WTC11 (cell line): Measurements from ENCODE around the gene WWP2.

Experiments used
- EMX1 ChIP-seq: fragments of 250-450 bp; sonication (Bioruptor Pico); IDR thresholded peaks from 2 replicates; pipeline ENCODE4 v1.8.0; 2021; ENCODE audit warnings: mild to moderate bottlenecking
- FOXJ3 ChIP-seq: sonication (generic); formaldehyde crosslinking; IDR thresholded peaks from 2 replicates; pipeline ENCODE4 v1.9.0; 2021; ENCODE audit warnings: missing genetic modification reagents, mild to moderate bottlenecking, borderline replicate concordance
- FOXK1 ChIP-seq: sonication (generic); formaldehyde crosslinking; IDR thresholded peaks from 2 replicates; pipeline ENCODE4 v1.8.0; 2022; ENCODE audit warnings: mild to moderate bottlenecking, moderate library complexity, missing genetic modification reagents
- GRHL2 ChIP-seq: fragments of 250-450 bp; sonication (Bioruptor Pico); IDR thresholded peaks from 2 replicates; pipeline ENCODE4 v1.8.0; 2022; ENCODE audit warnings: mild to moderate bottlenecking, moderate library complexity; ENCODE audit not compliant: insufficient replicate concordance, severe bottlenecking
- MYBL2 ChIP-seq: sonication (generic); formaldehyde crosslinking; IDR thresholded peaks from 2 replicates; pipeline ENCODE4 v1.8.1; 2023; ENCODE audit warnings: mild to moderate bottlenecking, moderate library complexity, missing genetic modification reagents
- NR3C1 ChIP-seq: sonication (generic); formaldehyde crosslinking; conservative IDR thresholded peaks from 2 replicates; pipeline ENCODE4 v1.8.1; 2023; ENCODE audit warnings: low read depth, mild to moderate bottlenecking, missing genetic modification reagents
- TEAD1 ChIP-seq: sonication (generic); formaldehyde crosslinking; IDR thresholded peaks from 2 replicates; pipeline ENCODE4 v1.8.0; 2022; ENCODE audit warnings: mild to moderate bottlenecking, missing genetic modification reagents
- ZNF416 ChIP-seq: fragments of 250-450 bp; sonication (Bioruptor Pico); IDR thresholded peaks from 2 replicates; pipeline ENCODE4 v1.9.0; 2021; ENCODE audit warnings: mild to moderate bottlenecking, inconsistent platforms
- TF ChIP-seq, protein P1 (sequence below): fragments of 200-600 bp; IDR thresholded peaks from 2 replicates; pipeline ENCODE4 v1.8.0; 2022; ENCODE audit warnings: antibody characterized with exemption
- TF ChIP-seq, protein P2 (sequence below): sonication (generic); formaldehyde crosslinking; IDR thresholded peaks from 2 replicates; pipeline ENCODE4 v1.8.0; 2022; ENCODE audit warnings: mild to moderate bottlenecking, missing genetic modification reagents
- TF ChIP-seq, protein P3 (sequence below): sonication (generic); formaldehyde crosslinking; IDR thresholded peaks from 2 replicates; pipeline ENCODE4 v1.8.0; 2022; ENCODE audit warnings: mild to moderate bottlenecking, missing genetic modification reagents
- TF ChIP-seq, protein P4 (sequence below): sonication (generic); formaldehyde crosslinking; IDR thresholded peaks from 2 replicates; pipeline ENCODE4 v1.8.0; 2023; ENCODE audit warnings: mild to moderate bottlenecking, missing genetic modification reagents
- TF ChIP-seq, protein P5 (sequence below): sonication (generic); formaldehyde crosslinking; IDR thresholded peaks from 2 replicates; pipeline ENCODE4 v1.8.0; 2023; ENCODE audit warnings: missing genetic modification reagents, mild to moderate bottlenecking, borderline replicate concordance

DNA sequence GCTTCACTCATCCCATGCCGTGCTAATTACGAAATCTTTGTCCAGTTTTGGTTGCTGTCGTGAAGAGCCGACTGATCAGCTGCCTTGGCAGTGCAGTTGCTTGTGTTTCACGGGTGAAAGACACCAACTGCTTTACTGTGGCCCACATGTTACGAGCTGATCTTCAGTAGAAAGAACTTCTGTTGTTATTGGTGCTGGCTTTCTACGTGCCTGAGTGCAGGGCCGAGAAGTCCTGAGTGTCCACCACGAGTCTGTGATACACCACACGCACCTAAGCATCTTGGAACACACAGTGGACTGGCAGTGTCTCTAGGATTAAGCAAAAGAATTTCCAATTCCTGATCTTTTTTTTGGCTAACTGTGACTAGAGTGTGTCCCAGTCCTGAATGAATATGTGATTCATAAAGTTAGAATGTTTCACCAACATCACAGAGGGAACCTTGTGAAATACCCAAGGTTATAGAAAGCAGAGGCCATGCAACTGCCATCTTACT, 118.6 kb downstream of the WWP2 start:
- TF ChIP-seq, protein P1, sequence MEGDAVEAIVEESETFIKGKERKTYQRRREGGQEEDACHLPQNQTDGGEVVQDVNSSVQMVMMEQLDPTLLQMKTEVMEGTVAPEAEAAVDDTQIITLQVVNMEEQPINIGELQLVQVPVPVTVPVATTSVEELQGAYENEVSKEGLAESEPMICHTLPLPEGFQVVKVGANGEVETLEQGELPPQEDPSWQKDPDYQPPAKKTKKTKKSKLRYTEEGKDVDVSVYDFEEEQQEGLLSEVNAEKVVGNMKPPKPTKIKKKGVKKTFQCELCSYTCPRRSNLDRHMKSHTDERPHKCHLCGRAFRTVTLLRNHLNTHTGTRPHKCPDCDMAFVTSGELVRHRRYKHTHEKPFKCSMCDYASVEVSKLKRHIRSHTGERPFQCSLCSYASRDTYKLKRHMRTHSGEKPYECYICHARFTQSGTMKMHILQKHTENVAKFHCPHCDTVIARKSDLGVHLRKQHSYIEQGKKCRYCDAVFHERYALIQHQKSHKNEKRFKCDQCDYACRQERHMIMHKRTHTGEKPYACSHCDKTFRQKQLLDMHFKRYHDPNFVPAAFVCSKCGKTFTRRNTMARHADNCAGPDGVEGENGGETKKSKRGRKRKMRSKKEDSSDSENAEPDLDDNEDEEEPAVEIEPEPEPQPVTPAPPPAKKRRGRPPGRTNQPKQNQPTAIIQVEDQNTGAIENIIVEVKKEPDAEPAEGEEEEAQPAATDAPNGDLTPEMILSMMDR = no peak
- TF ChIP-seq, protein P2, sequence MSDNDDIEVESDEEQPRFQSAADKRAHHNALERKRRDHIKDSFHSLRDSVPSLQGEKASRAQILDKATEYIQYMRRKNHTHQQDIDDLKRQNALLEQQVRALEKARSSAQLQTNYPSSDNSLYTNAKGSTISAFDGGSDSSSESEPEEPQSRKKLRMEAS = no peak
- TF ChIP-seq, protein P3, sequence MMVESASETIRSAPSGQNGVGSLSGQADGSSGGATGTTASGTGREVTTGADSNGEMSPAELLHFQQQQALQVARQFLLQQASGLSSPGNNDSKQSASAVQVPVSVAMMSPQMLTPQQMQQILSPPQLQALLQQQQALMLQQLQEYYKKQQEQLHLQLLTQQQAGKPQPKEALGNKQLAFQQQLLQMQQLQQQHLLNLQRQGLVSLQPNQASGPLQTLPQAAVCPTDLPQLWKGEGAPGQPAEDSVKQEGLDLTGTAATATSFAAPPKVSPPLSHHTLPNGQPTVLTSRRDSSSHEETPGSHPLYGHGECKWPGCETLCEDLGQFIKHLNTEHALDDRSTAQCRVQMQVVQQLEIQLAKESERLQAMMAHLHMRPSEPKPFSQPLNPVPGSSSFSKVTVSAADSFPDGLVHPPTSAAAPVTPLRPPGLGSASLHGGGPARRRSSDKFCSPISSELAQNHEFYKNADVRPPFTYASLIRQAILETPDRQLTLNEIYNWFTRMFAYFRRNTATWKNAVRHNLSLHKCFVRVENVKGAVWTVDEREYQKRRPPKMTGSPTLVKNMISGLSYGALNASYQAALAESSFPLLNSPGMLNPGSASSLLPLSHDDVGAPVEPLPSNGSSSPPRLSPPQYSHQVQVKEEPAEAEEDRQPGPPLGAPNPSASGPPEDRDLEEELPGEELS = no peak
- TF ChIP-seq FOXJ3 (CRISPR knock-in tag) (no peak), TEAD1 (CRISPR knock-in tag) (no peak), ZNF416 (CRISPR knock-in tag) (no peak), EMX1 (CRISPR knock-in tag) (no peak), GRHL2 (CRISPR knock-in tag) (no peak), FOXK1 (no peak), NR3C1 (no peak), MYBL2 (CRISPR knock-in tag) (no peak)
- TF ChIP-seq, protein P4, sequence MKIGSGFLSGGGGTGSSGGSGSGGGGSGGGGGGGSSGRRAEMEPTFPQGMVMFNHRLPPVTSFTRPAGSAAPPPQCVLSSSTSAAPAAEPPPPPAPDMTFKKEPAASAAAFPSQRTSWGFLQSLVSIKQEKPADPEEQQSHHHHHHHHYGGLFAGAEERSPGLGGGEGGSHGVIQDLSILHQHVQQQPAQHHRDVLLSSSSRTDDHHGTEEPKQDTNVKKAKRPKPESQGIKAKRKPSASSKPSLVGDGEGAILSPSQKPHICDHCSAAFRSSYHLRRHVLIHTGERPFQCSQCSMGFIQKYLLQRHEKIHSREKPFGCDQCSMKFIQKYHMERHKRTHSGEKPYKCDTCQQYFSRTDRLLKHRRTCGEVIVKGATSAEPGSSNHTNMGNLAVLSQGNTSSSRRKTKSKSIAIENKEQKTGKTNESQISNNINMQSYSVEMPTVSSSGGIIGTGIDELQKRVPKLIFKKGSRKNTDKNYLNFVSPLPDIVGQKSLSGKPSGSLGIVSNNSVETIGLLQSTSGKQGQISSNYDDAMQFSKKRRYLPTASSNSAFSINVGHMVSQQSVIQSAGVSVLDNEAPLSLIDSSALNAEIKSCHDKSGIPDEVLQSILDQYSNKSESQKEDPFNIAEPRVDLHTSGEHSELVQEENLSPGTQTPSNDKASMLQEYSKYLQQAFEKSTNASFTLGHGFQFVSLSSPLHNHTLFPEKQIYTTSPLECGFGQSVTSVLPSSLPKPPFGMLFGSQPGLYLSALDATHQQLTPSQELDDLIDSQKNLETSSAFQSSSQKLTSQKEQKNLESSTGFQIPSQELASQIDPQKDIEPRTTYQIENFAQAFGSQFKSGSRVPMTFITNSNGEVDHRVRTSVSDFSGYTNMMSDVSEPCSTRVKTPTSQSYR (CRISPR knock-in tag) = no peak
- TF ChIP-seq, protein P5, sequence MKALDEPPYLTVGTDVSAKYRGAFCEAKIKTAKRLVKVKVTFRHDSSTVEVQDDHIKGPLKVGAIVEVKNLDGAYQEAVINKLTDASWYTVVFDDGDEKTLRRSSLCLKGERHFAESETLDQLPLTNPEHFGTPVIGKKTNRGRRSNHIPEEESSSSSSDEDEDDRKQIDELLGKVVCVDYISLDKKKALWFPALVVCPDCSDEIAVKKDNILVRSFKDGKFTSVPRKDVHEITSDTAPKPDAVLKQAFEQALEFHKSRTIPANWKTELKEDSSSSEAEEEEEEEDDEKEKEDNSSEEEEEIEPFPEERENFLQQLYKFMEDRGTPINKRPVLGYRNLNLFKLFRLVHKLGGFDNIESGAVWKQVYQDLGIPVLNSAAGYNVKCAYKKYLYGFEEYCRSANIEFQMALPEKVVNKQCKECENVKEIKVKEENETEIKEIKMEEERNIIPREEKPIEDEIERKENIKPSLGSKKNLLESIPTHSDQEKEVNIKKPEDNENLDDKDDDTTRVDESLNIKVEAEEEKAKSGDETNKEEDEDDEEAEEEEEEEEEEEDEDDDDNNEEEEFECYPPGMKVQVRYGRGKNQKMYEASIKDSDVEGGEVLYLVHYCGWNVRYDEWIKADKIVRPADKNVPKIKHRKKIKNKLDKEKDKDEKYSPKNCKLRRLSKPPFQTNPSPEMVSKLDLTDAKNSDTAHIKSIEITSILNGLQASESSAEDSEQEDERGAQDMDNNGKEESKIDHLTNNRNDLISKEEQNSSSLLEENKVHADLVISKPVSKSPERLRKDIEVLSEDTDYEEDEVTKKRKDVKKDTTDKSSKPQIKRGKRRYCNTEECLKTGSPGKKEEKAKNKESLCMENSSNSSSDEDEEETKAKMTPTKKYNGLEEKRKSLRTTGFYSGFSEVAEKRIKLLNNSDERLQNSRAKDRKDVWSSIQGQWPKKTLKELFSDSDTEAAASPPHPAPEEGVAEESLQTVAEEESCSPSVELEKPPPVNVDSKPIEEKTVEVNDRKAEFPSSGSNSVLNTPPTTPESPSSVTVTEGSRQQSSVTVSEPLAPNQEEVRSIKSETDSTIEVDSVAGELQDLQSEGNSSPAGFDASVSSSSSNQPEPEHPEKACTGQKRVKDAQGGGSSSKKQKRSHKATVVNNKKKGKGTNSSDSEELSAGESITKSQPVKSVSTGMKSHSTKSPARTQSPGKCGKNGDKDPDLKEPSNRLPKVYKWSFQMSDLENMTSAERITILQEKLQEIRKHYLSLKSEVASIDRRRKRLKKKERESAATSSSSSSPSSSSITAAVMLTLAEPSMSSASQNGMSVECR (CRISPR knock-in tag) = no peak
